Measurements from ENCODE around the gene HMGCL.
"Not testable (repeated sequence)": the region's sequence is repeated elsewhere in the genome, so short reads cannot be mapped to it uniquely, and the experiment has no call there.

Gene HMGCL

DNA sequence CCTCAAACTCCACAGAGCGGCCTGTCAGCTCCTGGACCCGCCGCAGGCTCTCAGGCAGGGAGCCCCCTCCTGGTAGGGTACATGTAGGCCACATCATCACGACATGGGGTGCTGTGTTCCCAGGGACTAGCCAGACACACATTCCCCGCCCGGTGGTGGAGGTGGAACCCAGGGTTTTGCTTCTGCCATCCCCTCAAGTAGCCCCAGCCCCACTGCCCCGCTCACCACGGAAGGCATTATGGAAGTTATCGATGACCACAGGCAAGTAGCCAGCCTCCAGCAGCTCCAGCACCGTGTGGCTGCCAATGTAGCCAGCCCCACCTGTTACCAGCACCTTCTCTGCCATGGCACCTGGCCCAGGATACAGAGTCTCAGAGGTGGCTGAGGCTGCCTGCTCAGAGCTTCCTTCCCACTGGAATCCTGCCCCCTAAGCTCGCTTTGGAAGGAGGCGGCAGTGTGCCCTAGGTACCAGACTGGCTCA is 26.5 kb downstream of the HMGCL start:
- peak; percentile 35 for DNase-seq
- Mint-ChIP-seq H3K27me3 (no peaks in the 10 kb centered on the region), H3K4me3 (peak overlapping the region; percentile 98), H3K9me3 (no peaks in the 10 kb centered on the region), H3K27ac (peak overlapping the region; percentile 94), H3K4me1 (ENCODE audit: low read depth) (peaks cover 21% of the 10 kb centered on the region), H3K36me3 (ENCODE audit: low read depth) (peaks cover 61% of the 10 kb centered on the region)

DNA sequence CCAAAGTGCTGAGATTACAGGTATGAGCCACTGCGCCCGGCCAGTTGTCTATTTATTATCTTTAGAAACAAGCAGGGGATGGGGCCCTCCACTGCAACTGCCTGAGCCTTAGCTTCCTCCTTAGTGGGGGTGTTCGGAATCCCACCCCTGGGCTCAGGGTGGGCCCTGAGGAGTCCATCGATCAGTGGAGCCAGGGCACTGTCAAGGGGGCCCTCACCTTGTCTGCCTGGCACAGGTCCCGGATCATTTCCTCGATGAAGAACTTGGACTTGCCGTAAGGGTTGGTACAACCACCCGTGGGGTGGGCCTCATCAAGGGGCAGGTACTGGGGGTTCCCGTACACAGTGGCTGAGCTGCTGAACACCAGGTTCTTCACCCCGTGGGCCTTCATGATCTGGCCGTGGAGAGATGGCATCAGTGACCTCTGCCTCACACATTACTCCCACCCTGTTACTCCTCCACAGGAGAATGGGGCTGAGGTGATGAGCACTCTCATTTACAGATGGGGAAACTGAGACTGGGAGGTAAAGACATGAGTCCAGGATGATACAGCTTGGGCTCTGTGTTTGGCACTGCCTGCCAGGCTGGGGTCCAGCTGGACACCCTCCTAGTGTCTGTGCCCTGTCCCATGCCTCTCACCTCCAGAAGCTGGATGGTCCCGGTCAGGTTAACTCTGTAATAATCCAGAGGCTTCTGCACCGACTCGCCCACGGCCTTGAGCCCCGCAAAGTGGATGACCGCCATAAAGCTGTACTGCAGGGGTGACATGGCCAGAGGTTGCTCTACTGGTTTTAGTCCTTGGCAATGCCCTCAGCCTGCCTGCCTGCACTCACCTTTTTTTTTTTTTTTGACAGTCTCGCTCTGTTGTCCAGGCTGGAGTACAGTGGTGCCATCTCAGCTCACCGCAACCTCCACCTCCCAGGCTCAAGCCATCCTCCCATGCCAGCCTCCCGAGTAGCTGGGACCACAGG is 27.5 kb downstream of the HMGCL start:
- peaks cover 28% of the 10 kb centered on the region for H3K4me1 Mint-ChIP-seq (ENCODE audit: low read depth)
- no peaks in the 10 kb centered on the region for H3K27me3 Mint-ChIP-seq
- no peak overlapping the region for H3K4me3 Mint-ChIP-seq
- DNase-seq = no peak
- H3K9me3 Mint-ChIP-seq = no peaks in the 10 kb centered on the region
- H3K27ac Mint-ChIP-seq = peak overlapping the region; percentile 70
- peaks cover 70% of the 10 kb centered on the region for H3K36me3 Mint-ChIP-seq (ENCODE audit: low read depth)

DNA sequence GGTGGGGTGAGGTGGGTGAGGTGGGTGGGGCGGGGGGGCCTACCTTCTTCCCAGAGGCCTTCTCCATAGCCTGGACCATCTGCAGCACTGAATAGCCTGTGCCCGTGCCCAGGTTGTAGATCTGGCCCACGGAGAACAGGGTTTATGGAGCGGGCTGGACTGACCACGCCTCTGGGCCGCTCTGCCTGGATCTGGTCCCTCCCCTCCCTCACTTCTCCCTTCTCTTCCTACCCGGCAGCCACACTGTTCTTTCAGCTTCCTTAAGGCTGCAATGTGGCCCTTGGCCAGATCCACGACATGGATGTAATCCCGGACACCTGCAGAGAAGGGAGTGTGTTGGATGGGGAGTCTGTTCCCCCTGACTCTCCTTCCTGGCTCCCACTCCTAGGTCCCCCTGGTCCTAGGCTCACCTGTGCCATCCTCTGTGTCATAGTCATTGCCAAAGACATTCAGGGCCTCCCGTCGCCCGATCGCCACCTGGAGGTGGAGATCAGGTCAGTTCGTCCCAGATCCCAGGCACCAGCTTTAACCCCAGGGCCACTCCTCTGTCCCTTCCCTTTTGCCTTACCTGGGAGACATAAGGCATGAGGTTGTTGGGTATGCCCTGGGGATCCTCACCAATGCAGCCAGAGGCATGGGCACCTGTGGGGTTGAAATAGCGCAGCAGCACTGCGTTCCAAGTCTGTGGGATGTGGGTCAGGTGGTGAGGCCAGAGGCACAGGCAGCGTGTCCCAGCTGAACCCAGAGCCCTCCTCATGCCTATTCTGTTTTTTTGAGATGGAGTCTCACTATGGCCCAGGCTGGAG is 28.6 kb downstream of the HMGCL start:
- Mint-ChIP-seq H3K9me3 (no peaks in the 10 kb centered on the region), H3K4me1 (ENCODE audit: low read depth) (peaks cover 31% of the 10 kb centered on the region), H3K36me3 (ENCODE audit: low read depth) (peaks cover 72% of the 10 kb centered on the region), H3K27ac (peak overlapping the region; percentile 70), H3K4me3 (no peak overlapping the region), H3K27me3 (no peaks in the 10 kb centered on the region)
- DNase-seq = no peak

DNA sequence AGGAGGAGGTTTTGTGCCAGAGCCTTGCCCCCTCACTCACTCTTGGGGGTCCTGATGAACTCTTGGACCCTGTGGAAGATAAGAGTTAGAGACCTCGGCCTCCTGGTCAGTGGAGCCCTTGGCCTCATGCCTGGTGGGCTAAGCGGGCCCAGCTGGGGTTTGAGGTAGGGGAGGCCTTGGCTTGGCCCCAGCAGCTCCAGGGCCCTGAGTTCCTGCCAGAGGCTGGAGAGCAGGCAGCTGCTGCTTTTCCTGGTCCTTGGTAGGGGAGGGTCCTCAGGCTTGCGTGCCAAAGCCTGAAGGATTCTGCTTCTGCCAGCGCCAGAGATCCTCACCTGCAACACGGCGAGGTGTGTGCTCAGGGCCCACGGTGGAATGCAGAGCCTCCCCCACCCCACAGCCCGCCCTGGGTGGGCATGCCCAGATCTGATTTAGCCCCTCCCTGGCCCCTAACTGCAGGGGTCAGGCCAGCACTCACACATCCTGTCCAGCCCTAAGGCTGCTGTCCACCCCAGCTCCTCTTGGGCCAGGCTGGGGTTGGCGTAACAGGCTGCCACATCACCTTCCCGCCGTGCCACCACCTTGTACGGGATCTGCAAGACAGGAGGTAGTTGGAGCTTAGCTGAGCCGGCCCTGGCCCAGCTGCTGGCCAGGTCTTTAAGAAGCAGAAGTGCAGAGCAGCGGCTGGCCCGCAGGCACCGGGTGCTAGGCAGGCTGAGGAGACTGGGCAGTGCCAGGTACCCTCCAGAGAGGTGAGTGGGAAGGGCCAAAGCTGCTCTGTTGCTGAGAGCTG is 29.4 kb downstream of the HMGCL start:
- no peaks in the 10 kb centered on the region for H3K9me3 Mint-ChIP-seq
- peaks cover 77% of the 10 kb centered on the region for H3K36me3 Mint-ChIP-seq (ENCODE audit: low read depth)
- H3K4me3 Mint-ChIP-seq = no peak overlapping the region
- peak overlapping the region; percentile 82 for H3K27ac Mint-ChIP-seq
- DNase-seq = no peak
- H3K4me1 Mint-ChIP-seq (ENCODE audit: low read depth) = peaks cover 31% of the 10 kb centered on the region
- no peaks in the 10 kb centered on the region for H3K27me3 Mint-ChIP-seq

DNA sequence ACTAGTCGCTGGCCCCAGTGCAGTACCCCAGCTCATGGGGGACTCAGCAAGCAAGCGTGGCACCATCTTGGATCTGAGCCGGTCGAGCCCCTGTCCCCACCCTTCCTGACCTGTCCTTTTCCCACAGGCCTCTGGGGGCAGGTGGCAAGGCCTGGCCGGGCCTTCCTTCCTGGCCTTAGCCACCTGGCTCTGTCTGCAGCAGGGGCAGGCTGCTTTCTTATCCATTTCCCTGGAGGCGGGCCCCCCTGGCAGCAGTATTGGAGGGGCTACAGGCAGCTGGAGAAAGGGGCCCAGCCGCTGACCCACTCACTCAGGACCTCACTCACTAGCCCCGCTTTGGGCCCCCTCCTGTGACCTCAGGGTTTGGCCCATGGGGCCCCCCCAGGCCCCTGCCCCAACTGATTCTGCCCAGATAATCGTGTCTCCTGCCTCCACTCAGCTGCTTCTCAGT is 30.5 kb downstream of the HMGCL start:
- H3K4me3 Mint-ChIP-seq, H3K9me3 Mint-ChIP-seq, H3K27me3 Mint-ChIP-seq, DNase-seq: not testable (repeated sequence)
- H3K36me3 Mint-ChIP-seq (ENCODE audit: low read depth) = peaks cover 82% of the 10 kb centered on the region
- H3K4me1 Mint-ChIP-seq (ENCODE audit: low read depth) = peaks cover 39% of the 10 kb centered on the region
- peak overlapping the region; percentile 68 for H3K27ac Mint-ChIP-seq

DNA sequence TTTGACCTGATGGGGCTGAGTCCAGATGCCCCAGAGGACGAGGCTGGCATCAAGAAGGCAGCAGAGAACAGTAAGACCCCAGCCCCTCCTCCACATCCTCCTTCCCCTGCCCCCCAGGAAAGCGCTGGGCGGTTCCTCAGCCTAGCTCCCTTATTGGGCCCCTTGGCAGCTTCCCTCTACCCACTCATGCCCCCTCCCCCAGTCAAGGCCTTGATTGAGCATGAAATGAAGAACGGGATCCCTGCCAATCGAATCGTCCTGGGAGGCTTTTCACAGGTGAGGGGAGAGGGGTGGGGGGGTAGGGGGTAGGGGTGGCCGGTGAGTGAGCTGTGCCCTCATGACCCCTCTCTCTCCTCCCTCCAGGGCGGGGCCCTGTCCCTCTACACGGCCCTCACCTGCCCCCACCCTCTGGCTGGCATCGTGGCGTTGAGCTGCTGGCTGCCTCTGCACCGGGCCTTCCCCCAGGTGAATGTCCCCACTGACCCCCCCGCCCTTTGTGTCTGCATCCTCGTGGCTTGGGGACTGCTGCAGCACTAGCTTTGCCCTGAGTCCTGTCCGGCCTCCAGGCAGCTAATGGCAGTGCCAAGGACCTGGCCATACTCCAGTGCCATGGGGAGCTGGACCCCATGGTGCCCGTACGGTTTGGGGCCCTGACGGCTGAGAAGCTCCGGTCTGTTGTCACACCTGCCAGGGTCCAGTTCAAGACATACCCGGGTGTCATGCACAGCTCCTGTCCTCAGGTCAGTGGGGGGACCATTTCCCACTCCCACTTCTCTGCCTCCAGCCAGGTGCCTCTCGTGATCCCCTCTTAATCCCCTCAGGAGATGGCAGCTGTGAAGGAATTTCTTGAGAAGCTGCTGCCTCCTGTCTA is 31.1 kb downstream of the HMGCL start:
- no peak for DNase-seq
- H3K4me1 Mint-ChIP-seq (ENCODE audit: low read depth) = peaks cover 35% of the 10 kb centered on the region
- H3K27me3 Mint-ChIP-seq = no peaks in the 10 kb centered on the region
- H3K4me3 Mint-ChIP-seq = no peak overlapping the region
- no peaks in the 10 kb centered on the region for H3K9me3 Mint-ChIP-seq
- H3K27ac Mint-ChIP-seq = peak overlapping the region; percentile 68
- H3K36me3 Mint-ChIP-seq (ENCODE audit: low read depth) = peaks cover 77% of the 10 kb centered on the region

DNA sequence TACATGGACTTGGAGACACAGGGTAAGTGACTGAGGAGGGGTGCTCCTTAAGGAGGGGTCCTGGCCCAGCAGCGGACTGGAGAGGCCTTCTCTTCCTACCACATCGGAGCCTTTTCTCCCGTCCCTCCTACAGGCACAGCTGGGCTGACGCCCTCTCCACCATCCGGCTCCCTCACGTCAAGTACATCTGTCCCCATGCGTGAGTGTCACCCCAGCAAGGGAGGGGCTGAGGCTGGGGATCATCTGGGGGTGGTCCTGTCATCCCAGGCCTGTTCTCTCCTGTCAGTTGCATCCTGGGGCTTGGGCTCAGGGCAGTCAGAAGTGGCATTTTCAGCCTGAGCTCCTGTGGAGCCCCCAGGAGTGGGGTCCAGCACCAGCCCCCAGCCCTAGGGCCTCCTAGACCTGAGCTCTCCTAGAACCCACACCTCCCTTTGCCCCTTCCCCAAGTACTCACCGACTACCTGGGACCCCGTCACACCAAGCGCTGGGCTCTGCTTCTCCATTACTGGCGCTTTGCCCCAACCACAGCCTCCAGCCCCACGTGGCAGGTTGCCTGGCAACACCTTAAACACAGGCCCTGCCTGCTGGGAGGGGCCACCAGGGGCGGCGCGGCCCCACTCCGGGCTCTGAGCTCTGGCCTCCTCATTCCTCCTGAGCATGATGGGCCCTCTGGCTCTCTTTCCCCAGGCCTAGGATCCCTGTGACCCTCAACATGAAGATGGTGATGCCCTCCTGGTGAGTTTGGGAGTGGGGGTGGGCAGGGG is 32.0 kb downstream of the HMGCL start:
- H3K9me3 Mint-ChIP-seq = no peaks in the 10 kb centered on the region
- H3K27me3 Mint-ChIP-seq = no peaks in the 10 kb centered on the region
- peaks cover 77% of the 10 kb centered on the region for H3K36me3 Mint-ChIP-seq (ENCODE audit: low read depth)
- H3K4me3 Mint-ChIP-seq = peak overlapping the region; percentile 98
- peak overlapping the region; percentile 84 for H3K27ac Mint-ChIP-seq
- DNase-seq = peak; percentile 40
- H3K4me1 Mint-ChIP-seq (ENCODE audit: low read depth) = peaks cover 33% of the 10 kb centered on the region

GRCh38 chr1:23792151-23792945 is 32.9 kb downstream of the HMGCL start:
- Mint-ChIP-seq H3K36me3 (ENCODE audit: low read depth) (peaks cover 77% of the 10 kb centered on the region), H3K4me3 (peak overlapping the region; percentile 98), H3K27ac (peak overlapping the region; percentile 97), H3K9me3 (no peaks in the 10 kb centered on the region), H3K4me1 (ENCODE audit: low read depth) (peaks cover 33% of the 10 kb centered on the region), H3K27me3 (no peaks in the 10 kb centered on the region)
- DNase-seq = peak; percentile 32

- Mint-ChIP-seq H3K4me1 (ENCODE audit: low read depth) (peaks cover 33% of the 10 kb centered on the region), H3K27ac (peak overlapping the region; percentile 97), H3K36me3 (ENCODE audit: low read depth) (peaks cover 77% of the 10 kb centered on the region), H3K4me3 (peak overlapping the region; percentile 98), H3K27me3 (no peaks in the 10 kb centered on the region), H3K9me3 (no peaks in the 10 kb centered on the region)
- peak; percentile 58 for DNase-seq
Measured at GRCh38 chr1:23791516-23792047, 33.6 kb downstream of the HMGCL start.

GRCh38 chr1:23790696-23791515 is 34.3 kb downstream of the HMGCL start, which contains the start of gene LYPLA2:
LYPLA2 (plus strand) TSS chr1:23791145; CDS start chr1:23792683, 1,538 bp downstream.
- Mint-ChIP-seq H3K36me3 (ENCODE audit: low read depth) (peaks cover 78% of the 10 kb centered on the region), H3K4me3 (peak within 1 kb of the TSS; percentile 98), H3K27ac (peak within 1 kb of the TSS; percentile 97), H3K9me3 (no peaks in the 10 kb centered on the region), H3K4me1 (ENCODE audit: low read depth) (peaks cover 33% of the 10 kb centered on the region), H3K27me3 (no peaks in the 10 kb centered on the region)
- DNase-seq = peak; percentile 89

GRCh38 chr1:23788695-23789094 is 36.5 kb downstream of the HMGCL start:
- H3K4me1 Mint-ChIP-seq (ENCODE audit: low read depth) = peaks cover 35% of the 10 kb centered on the region
- H3K4me3 Mint-ChIP-seq = no peak overlapping the region
- peaks cover 79% of the 10 kb centered on the region for H3K36me3 Mint-ChIP-seq (ENCODE audit: low read depth)
- no peak for DNase-seq
- H3K27me3 Mint-ChIP-seq = no peaks in the 10 kb centered on the region
- no peaks in the 10 kb centered on the region for H3K9me3 Mint-ChIP-seq
- peak overlapping the region; percentile 52 for H3K27ac Mint-ChIP-seq

All from activated T-cell treated with anti-CD3 and anti-CD28 coated beads, Interleukin-2, amount 50 U/mL, for 24 hours (primary cell).